Activated T-helper 1 cell treated with anti-CD3 and anti-CD28 coated beads, Interleukin-12 subunit alpha, Interleukin-12 subunit beta, Interleukin-2, Interleukin-4 antibody, amounts not matched to agents 30 ng/mL and 10 ng/mL and 1 ng/mL, durations not matched to agents 14 hours and 24 hours and 36 hours (primary cell): Measurements from ENCODE around the gene PSMD5. TPM values are rescaled to one million over a fixed set of nuclear protein-coding genes. Genes with fewer than 3 reads are reported as not detected.

Experiments
- DNase-seq: peaks from one replicate; pipeline ENCODE4 v3.0.0; 2021; ENCODE audit warnings: low spot score
- H3K27ac Mint-ChIP-seq: one replicate; pipeline ENCODE4 v1.8.0; 2021; ENCODE audit warnings: mild to moderate bottlenecking, mixed read lengths
- H3K27me3 Mint-ChIP-seq: one replicate; pipeline ENCODE4 v1.8.0; 2022; ENCODE audit warnings: mild to moderate bottlenecking, moderate library complexity, mixed read lengths; ENCODE audit not compliant: insufficient read depth
- H3K36me3 Mint-ChIP-seq: one replicate; pipeline ENCODE4 v1.8.0; 2021; ENCODE audit warnings: low read depth, mixed read lengths
- H3K4me1 Mint-ChIP-seq: one replicate; pipeline ENCODE4 v1.8.0; 2021; ENCODE audit warnings: low read depth, mixed read lengths
- H3K4me3 Mint-ChIP-seq: one replicate; pipeline ENCODE4 v1.8.0; 2021; ENCODE audit warnings: mild to moderate bottlenecking, moderate library complexity, mixed read lengths
- H3K9me3 Mint-ChIP-seq: one replicate; pipeline ENCODE4 v1.8.0; 2021; ENCODE audit warnings: mixed read lengths
- intact Hi-C: fragments of 100-400 bp; cut with micrococcal nuclease; formaldehyde crosslinking; loops from one replicate; pipeline ENCODE4 v1.15.1; 2024
- total RNA-seq: library from RNA; stranded (reverse); gene quantifications from 2 replicates; pipeline ENCODE4 v1.2.3, GENCODE V29; 2022

PSMD5 gene
- total RNA-seq, 1 donor from 2014 or later, result 57.7 TPM

DNA sequence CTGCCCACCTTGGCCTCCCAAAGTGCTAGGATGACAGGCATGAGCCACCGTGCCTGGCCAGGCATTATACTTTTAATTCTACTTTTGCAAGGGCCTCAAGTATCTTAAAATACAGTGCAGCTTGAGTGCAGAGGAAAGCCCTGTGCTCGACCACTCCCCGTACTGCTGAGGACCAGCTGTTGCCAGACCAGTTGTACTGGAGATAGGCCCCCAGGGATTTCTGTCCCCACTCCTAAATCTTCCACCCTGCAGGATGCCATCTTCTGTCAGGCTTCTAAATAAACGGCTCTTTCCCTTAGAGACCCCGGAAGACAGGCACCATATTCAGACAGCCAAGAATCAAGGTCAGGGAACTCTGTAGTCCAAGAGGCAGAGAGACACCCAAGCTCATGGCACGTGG lies 16.6 kb upstream of the PSMD5 start:
- Mint-ChIP-seq H3K4me3 (no peak overlapping the region), H3K27me3 (no peaks in the 10 kb centered on the region), H3K4me1 (no peaks in the 10 kb centered on the region), H3K36me3 (peaks cover 62% of the 10 kb centered on the region), H3K27ac (no peak overlapping the region), H3K9me3 (no peaks in the 10 kb centered on the region)
- intact Hi-C loops, result no loop called here
- DNase-seq, result no peak

- Mint-ChIP-seq H3K4me1 (no peaks in the 10 kb centered on the region), H3K27ac (no peak overlapping the region), H3K9me3 (no peaks in the 10 kb centered on the region), H3K36me3 (peaks cover 63% of the 10 kb centered on the region), H3K4me3 (no peak overlapping the region), H3K27me3 (no peaks in the 10 kb centered on the region)
- intact Hi-C loops, result no loop called here
- DNase-seq, result no peak
Measured at GRCh38 chr9:120857902-120858301, 15.2 kb upstream of the PSMD5 start.

GRCh38 chr9:120857481-120857880 lies 14.8 kb upstream of the PSMD5 start:
- Mint-ChIP-seq H3K27ac (no peak overlapping the region), H3K27me3 (no peaks in the 10 kb centered on the region), H3K4me3 (no peak overlapping the region), H3K36me3 (peaks cover 66% of the 10 kb centered on the region), H3K4me1 (no peaks in the 10 kb centered on the region), H3K9me3 (no peaks in the 10 kb centered on the region)
- no peak for DNase-seq
- intact Hi-C loops, result no loop called here

DNA sequence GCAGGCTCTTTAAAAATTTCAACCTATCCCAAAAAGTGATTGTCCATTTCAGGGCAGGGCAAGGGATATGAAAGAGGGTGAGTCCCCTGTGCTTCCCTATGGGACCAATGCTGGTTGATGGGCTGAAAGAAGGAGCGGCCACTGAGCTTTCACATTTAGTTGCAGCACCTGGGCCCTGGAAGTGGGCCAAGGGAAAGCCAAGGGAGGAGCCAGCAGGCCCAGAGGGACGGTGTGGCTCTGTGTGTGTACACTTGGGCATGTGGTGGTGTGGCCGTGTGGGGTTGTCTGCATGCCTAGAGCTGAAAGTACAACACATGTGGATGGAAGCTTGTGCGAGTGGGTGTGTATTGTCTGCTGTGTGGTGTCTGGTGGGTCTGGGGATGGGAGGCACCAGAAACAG lies 14.0 kb upstream of the PSMD5 start:
- peaks cover 62% of the 10 kb centered on the region for H3K36me3 Mint-ChIP-seq
- H3K4me1 Mint-ChIP-seq, result no peaks in the 10 kb centered on the region
- H3K27me3 Mint-ChIP-seq, result no peaks in the 10 kb centered on the region
- intact Hi-C loops, result no loop called here
- no peak overlapping the region for H3K4me3 Mint-ChIP-seq
- DNase-seq, result no peak
- H3K9me3 Mint-ChIP-seq, result no peaks in the 10 kb centered on the region
- peak overlapping the region; percentile 13 for H3K27ac Mint-ChIP-seq

- Mint-ChIP-seq H3K27ac (peak overlapping the region; percentile 48), H3K9me3 (no peaks in the 10 kb centered on the region), H3K4me1 (no peaks in the 10 kb centered on the region), H3K4me3 (no peak overlapping the region), H3K36me3 (peaks cover 58% of the 10 kb centered on the region), H3K27me3 (no peaks in the 10 kb centered on the region)
- intact Hi-C loops, result no loop called here
- DNase-seq, result no peak
Measured at GRCh38 chr9:120855827-120856670, 13.3 kb upstream of the PSMD5 start.

- H3K36me3 Mint-ChIP-seq, result peaks cover 54% of the 10 kb centered on the region
Measured at GRCh38 chr9:120854596-120855327, 12.0 kb upstream of the PSMD5 start.

GRCh38 chr9:120853198-120853597 lies 10.5 kb upstream of the PSMD5 start:
- Mint-ChIP-seq H3K9me3 (no peaks in the 10 kb centered on the region), H3K27ac (peak overlapping the region; percentile 23), H3K4me1 (peaks cover 13% of the 10 kb centered on the region), H3K36me3 (peaks cover 48% of the 10 kb centered on the region), H3K27me3 (no peaks in the 10 kb centered on the region), H3K4me3 (no peak overlapping the region)
- DNase-seq, result no peak
- intact Hi-C loops, result no loop called here

More at GRCh38 chr9:120854596-120855327, 12.0 kb upstream of the PSMD5 start:
- intact Hi-C loops, result loop anchor here (1.0 kb wide), 1 partner anchor 8 kb away; no protein-coding TSS in a partner anchor
- Mint-ChIP-seq H3K27ac (peak overlapping the region; percentile 42), H3K27me3 (no peaks in the 10 kb centered on the region), H3K4me1 (peaks cover 8% of the 10 kb centered on the region), H3K4me3 (no peak overlapping the region), H3K9me3 (no peaks in the 10 kb centered on the region)
- no peak for DNase-seq

DNA sequence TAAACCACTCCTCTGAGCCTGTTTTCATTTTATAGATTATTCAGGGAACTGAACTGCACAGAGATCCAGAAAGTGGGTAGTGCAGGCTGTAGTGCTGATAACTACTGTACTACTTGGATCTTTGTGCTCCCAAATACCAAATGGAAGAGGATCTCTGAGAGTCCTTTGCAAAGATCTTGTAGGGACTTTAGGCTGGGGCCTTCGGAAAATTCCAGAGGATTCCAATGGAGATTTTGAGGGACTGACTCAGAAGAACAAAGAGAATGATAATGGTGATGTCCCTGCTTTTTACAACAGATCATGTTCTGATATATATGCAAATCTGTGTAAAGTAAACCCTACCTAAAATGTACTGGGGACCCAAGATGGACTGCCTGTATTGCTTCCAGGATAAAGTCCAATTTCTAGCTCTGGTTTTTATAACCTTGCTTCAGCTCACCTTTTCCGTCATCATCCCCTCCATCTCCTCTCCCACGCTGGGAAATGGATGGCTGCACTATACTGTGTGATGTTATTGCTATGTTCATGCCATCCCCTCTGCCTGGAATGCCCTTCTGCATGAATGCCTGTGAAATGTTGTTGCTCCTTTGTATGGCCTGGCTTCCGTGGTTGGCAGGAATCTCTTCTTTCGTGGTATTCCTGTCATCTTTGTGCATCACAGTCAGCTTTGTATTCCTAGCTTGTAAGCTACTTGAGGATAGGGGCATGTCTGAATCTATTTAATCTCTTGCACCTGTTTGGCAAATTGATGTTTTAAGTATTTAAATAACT lies 9.7 kb upstream of the PSMD5 start:
- no peaks in the 10 kb centered on the region for H3K9me3 Mint-ChIP-seq
- H3K27ac Mint-ChIP-seq, result peak overlapping the region; percentile 38
- no peaks in the 10 kb centered on the region for H3K27me3 Mint-ChIP-seq
- intact Hi-C loops, result no loop called here
- DNase-seq, result no peak
- H3K4me3 Mint-ChIP-seq, result no peak overlapping the region
- H3K36me3 Mint-ChIP-seq, result peaks cover 50% of the 10 kb centered on the region
- H3K4me1 Mint-ChIP-seq, result peaks cover 20% of the 10 kb centered on the region

DNA sequence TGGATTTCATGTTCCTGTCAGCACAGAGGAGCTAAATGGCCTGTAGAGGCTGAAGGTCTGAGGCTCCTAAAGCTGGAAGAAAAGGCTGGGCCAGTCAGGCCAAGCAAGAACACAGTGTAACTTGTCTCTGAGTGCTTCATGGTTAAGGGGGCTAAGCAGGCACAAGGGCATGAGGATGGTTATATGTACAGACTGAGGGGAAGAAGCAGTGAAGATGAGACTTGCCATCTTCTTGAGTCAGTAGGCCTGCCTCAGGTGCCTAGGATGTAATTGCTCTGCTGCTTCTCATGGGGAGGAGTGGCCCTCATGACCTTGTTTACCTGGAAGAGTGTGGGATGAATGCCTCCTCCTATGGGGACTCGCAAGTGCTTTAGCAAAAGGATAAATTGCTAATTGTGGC lies 8.7 kb upstream of the PSMD5 start:
- DNase-seq, result no peak
- no peak overlapping the region for H3K27ac Mint-ChIP-seq
- H3K4me3 Mint-ChIP-seq, result no peak overlapping the region
- H3K4me1 Mint-ChIP-seq, result peaks cover 30% of the 10 kb centered on the region
- peaks cover 50% of the 10 kb centered on the region for H3K36me3 Mint-ChIP-seq
- no peaks in the 10 kb centered on the region for H3K27me3 Mint-ChIP-seq
- intact Hi-C loops, result no loop called here
- no peaks in the 10 kb centered on the region for H3K9me3 Mint-ChIP-seq

- H3K4me3 Mint-ChIP-seq, result no peak overlapping the region
- H3K27me3 Mint-ChIP-seq, result no peaks in the 10 kb centered on the region
- peaks cover 54% of the 10 kb centered on the region for H3K36me3 Mint-ChIP-seq
- H3K27ac Mint-ChIP-seq, result no peak overlapping the region
- H3K4me1 Mint-ChIP-seq, result peaks cover 41% of the 10 kb centered on the region
- no peaks in the 10 kb centered on the region for H3K9me3 Mint-ChIP-seq
- no peak for DNase-seq
- intact Hi-C loops, result no loop called here
Measured at GRCh38 chr9:120850315-120850714, 7.6 kb upstream of the PSMD5 start.

GRCh38 chr9:120846906-120847305 lies 4.2 kb upstream of the PSMD5 start:
- Mint-ChIP-seq H3K4me3 (no peak overlapping the region), H3K27me3 (no peaks in the 10 kb centered on the region), H3K9me3 (no peaks in the 10 kb centered on the region), H3K27ac (peak overlapping the region; percentile 96), H3K36me3 (peaks cover 42% of the 10 kb centered on the region), H3K4me1 (peaks cover 64% of the 10 kb centered on the region)
- DNase-seq, result no peak
- intact Hi-C loops, result loop anchor here (1.0 kb wide), 2 partner anchors 7 to 21 kb away; no protein-coding TSS in a partner anchor

DNA sequence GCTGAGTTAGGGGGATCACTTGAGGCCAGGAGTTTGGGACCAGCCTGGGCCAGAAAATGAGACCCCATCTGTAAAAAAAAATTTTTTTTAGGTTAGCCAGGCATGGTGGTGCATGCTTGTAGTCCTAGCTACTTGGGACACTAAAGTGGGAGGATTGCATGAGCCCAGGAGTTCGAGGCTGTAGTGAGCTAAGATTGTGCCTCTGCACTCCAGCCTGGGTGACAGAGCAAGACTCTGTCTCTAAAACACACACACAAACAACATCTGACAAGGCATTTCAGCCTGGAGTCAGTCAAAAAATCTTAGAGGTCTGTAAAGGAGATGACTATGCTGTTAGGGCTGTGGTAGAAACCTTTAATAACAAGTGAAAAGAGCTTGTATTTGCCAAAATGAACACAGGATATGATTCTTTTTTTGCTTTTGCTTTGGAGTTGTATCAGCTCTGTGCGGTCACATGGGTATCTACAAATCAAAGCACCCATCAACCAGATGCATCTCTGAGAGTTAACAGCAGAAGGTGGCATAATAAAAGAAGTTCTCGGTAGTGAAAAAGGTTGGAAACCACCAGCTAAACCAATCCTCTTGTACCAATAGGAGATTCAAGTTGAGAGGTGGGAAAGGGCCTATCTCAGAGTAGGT lies 3.6 kb upstream of the PSMD5 start:
- Mint-ChIP-seq H3K27me3 (no peaks in the 10 kb centered on the region), H3K9me3 (no peaks in the 10 kb centered on the region), H3K4me1 (peaks cover 69% of the 10 kb centered on the region), H3K36me3 (peaks cover 48% of the 10 kb centered on the region), H3K27ac (peak overlapping the region; percentile 96), H3K4me3 (peak overlapping the region; percentile 98)
- intact Hi-C loops, result loop anchor here (1.0 kb wide), 2 partner anchors 8 to 22 kb away; no protein-coding TSS in a partner anchor
- peak; percentile 19 for DNase-seq
